OCI-LY1 (cell line): ENCODE results near the gene ACTRT2.

Source experiments
- H2AFZ ChIP-seq: fragments of 200-600 bp; sonication (generic), shearing (Covaris generic); 2 replicates; pipeline ENCODE4 v1.6.0; 2014; ENCODE audit warnings: antibody characterized with exemption, mild to moderate bottlenecking, low read length
- H3F3A ChIP-seq: fragments of 200-600 bp; sonication (generic), shearing (Covaris generic); 2 replicates; pipeline ENCODE4 v1.6.0; 2014; ENCODE audit warnings: mild to moderate bottlenecking, antibody characterized with exemption, low read length, moderate library complexity; ENCODE audit not compliant: insufficient read depth
- H3K27ac ChIP-seq: fragments of 200-600 bp; sonication (generic); 2 replicates; pipeline ENCODE4 v1.5.1; 2014; ENCODE audit warnings: low read length, mixed run types, mild to moderate bottlenecking, low read depth; ENCODE audit not compliant: poor library complexity, severe bottlenecking
- H3K27me3 ChIP-seq: fragments of 200-600 bp; sonication (generic); 2 replicates; pipeline ENCODE4 v1.6.0; 2014; ENCODE audit warnings: antibody characterized with exemption, mild to moderate bottlenecking, low read length, moderate library complexity; ENCODE audit not compliant: insufficient read depth
- H3K36me3 ChIP-seq: fragments of 200-600 bp; sonication (generic); 2 replicates; pipeline ENCODE4 v1.6.1; 2014; ENCODE audit warnings: mild to moderate bottlenecking, antibody characterized with exemption, low read length, moderate library complexity, mixed read lengths; ENCODE audit not compliant: insufficient read depth
- H3K4me1 ChIP-seq: fragments of 200-600 bp; sonication (generic); 2 replicates; pipeline ENCODE4 v1.5.1; 2014; ENCODE audit warnings: mild to moderate bottlenecking, low read length, moderate library complexity; ENCODE audit not compliant: insufficient read depth, severe bottlenecking
- H3K4me2 ChIP-seq: fragments of 200-600 bp; sonication (generic), shearing (Covaris generic); 2 replicates; pipeline ENCODE4 v1.6.1; 2014; ENCODE audit warnings: low read length
- H3K4me3 ChIP-seq: fragments of 200-600 bp; sonication (generic); 2 replicates; pipeline ENCODE4 v1.5.1; 2014; ENCODE audit warnings: low read length, low read depth, mild to moderate bottlenecking, mixed read lengths; ENCODE audit not compliant: poor library complexity, severe bottlenecking
- H3K79me2 ChIP-seq: fragments of 200-600 bp; shearing (Covaris generic); 2 replicates; pipeline ENCODE4 v1.6.1; 2016; ENCODE audit warnings: mixed run types, low read length, mixed read lengths; ENCODE audit not compliant: insufficient read depth
- H3K9ac ChIP-seq: fragments of 200-600 bp; sonication (generic), shearing (Covaris generic); 2 replicates; pipeline ENCODE4 v1.6.1; 2014; ENCODE audit warnings: mild to moderate bottlenecking, low read length, mixed read lengths
- H3K9me2 ChIP-seq: fragments of 200-600 bp; sonication (generic), shearing (Covaris generic); 2 replicates; pipeline ENCODE4 v1.6.1; 2014; ENCODE audit warnings: low read depth, mild to moderate bottlenecking, low read length, mixed read lengths
- H3K9me3 ChIP-seq: fragments of 200-600 bp; shearing (Covaris generic); 2 replicates; pipeline ENCODE4 v1.6.1; 2014; ENCODE audit warnings: low read length, mixed read lengths
- H4K20me1 ChIP-seq: fragments of 200-600 bp; sonication (generic), shearing (Covaris generic); 2 replicates; pipeline ENCODE4 v1.6.0; 2016; ENCODE audit warnings: mild to moderate bottlenecking, low read length; ENCODE audit not compliant: insufficient read depth
- EZH2 ChIP-seq: fragments of 200-600 bp; sonication (generic), shearing (Covaris generic); IDR thresholded peaks from 2 replicates; pipeline ENCODE4 v1.8.0; 2017; ENCODE audit warnings: borderline replicate concordance, mixed run types, mild to moderate bottlenecking, antibody characterized with exemption, low read length, moderate library complexity, mixed read lengths
- TF ChIP-seq, protein P1 (sequence below): fragments of 200-600 bp; sonication (generic), shearing (Covaris generic); IDR thresholded peaks from 2 replicates; pipeline ENCODE4 v1.5.1; 2017; ENCODE audit warnings: mild to moderate bottlenecking, antibody characterized with exemption, low read length, moderate library complexity, mixed read lengths

The ACTRT2 gene

DNA sequence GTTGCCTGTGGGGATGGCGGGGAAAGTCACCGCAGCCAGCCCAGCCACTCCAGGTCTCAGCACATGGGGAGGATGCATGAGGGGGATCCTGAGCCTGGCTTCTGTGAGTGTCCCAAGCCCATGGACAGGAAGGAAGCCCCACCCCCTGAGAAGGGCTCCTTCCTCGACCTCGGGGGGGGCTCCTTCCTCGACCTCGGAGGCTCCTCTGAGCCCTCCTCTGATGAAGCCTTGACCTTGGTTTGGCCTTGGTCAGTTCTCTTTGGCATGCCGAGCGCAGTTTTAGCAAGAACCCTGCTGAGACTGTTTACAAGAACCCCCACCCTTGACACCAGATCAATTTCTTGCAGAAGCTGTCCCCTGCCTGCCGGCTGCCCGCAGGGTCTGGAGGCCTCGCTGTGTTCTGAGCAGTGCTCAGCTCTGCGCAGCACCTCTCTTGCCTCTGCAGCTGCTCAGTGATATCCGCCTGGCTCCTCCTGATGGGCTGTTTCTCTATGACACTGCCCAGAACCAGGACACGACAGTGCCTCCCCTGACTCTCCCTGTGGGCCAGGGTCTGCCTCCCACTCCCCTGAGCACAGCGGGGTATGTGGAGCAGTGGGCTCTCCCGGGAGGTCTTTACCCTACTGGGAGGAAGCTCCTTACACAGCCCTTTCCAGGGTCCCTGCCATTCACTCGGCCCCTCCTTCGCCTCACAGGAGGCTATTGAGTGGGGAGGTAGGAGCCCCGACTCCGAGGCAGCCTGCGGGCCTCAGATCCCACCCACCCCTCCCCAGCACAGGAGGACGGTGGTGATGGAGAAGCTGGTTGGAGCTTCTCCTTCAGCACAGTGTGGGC lies 15.4 kb downstream of the ACTRT2 start:
- Histone ChIP-seq H3K27ac (no peak overlapping the region), H3K79me2 (no peaks in the 10 kb centered on the region), H3K27me3 (no peaks in the 10 kb centered on the region), H4K20me1 (no peaks in the 10 kb centered on the region), H3K4me3 (no peak overlapping the region), H2AFZ (no peak overlapping the region), H3K9me3 (no peaks in the 10 kb centered on the region), H3K9ac (no peak overlapping the region), H3K4me2 (no peak overlapping the region), H3K4me1 (no peaks in the 10 kb centered on the region), H3K9me2 (no peaks in the 10 kb centered on the region), H3K36me3 (no peaks in the 10 kb centered on the region), H3F3A (no peaks in the 10 kb centered on the region)
- TF ChIP-seq, protein P1, sequence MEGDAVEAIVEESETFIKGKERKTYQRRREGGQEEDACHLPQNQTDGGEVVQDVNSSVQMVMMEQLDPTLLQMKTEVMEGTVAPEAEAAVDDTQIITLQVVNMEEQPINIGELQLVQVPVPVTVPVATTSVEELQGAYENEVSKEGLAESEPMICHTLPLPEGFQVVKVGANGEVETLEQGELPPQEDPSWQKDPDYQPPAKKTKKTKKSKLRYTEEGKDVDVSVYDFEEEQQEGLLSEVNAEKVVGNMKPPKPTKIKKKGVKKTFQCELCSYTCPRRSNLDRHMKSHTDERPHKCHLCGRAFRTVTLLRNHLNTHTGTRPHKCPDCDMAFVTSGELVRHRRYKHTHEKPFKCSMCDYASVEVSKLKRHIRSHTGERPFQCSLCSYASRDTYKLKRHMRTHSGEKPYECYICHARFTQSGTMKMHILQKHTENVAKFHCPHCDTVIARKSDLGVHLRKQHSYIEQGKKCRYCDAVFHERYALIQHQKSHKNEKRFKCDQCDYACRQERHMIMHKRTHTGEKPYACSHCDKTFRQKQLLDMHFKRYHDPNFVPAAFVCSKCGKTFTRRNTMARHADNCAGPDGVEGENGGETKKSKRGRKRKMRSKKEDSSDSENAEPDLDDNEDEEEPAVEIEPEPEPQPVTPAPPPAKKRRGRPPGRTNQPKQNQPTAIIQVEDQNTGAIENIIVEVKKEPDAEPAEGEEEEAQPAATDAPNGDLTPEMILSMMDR = no peak

DNA sequence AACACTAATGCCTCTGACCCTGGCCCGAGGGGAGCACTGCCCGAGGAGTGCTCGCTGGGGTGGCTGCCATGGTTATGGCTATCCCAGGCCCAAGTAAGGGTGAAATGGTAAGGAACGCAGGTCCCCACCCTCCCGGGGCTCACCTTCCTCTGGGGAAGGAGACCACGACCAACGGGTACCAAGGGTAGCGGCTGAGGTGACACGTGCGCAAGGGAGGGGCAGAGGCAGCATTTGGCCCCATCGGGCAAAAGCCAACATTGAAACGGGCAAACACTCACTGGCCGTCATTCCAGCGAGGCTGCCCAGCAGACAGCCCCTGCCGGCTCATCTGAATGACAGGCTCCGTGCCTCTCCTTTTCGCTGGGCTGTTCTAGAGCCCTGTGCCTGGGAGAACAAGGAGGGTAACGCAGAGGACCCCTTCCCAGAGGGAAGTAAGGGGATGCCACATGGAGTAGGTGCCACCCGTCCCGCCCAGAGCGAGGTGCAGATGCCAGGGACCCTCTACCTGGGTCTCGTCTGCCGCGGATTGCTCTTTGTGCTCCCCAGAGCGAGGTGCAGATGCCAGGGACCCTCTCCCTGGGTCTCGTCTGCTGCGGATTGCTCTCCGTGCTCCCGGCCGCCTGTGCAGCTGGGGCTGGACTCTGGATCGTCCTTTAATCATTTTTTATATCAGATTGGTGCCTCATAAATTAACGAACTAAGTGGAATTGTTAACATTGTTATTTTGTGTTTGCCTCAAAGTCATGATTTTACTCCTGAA lies 16.2 kb downstream of the ACTRT2 start:
- H3K27me3 ChIP-seq = no peaks in the 10 kb centered on the region
- no peaks in the 10 kb centered on the region for H3K79me2 ChIP-seq
- H3K9me2 ChIP-seq = no peaks in the 10 kb centered on the region
- no peak overlapping the region for H3K4me3 ChIP-seq
- no peaks in the 10 kb centered on the region for H3K4me1 ChIP-seq
- no peaks in the 10 kb centered on the region for H3K36me3 ChIP-seq
- H3K4me2 ChIP-seq = no peak overlapping the region
- no peaks in the 10 kb centered on the region for H4K20me1 ChIP-seq
- H3K27ac ChIP-seq = no peak overlapping the region
- TF ChIP-seq, protein P1 = no peak
- no peak for TF ChIP-seq EZH2
- no peaks in the 10 kb centered on the region for H3F3A ChIP-seq
- no peaks in the 10 kb centered on the region for H3K9me3 ChIP-seq
- H3K9ac ChIP-seq = no peak overlapping the region
- no peak overlapping the region for H2AFZ ChIP-seq

DNA sequence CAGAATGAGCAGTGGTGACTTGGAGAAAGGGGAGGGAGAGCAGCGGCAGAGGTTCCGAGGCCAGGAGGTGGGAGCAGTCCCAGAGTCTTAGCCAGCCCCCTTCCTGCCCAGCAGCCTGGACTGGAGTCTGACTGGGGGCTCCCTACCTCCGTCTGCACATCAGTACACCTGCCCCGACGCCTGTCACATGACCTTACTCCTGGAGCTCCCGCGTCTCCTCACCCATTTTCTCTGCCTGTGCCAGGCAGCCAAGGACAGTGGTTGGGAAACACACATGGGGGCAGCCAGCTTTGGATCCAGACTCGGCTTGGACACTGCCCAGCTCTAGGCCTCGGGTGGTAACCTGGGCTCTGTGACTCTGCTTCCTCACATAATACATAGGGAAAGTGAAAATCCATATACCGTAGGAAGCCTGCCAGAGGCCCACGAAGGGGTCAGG lies 16.9 kb downstream of the ACTRT2 start:
- Histone ChIP-seq H3K9me3 (no peaks in the 10 kb centered on the region), H3K4me2 (no peak overlapping the region), H3K27ac (no peak overlapping the region), H3K27me3 (no peaks in the 10 kb centered on the region), H3K9ac (no peak overlapping the region), H2AFZ (no peak overlapping the region), H3K4me3 (no peak overlapping the region), H3K36me3 (no peaks in the 10 kb centered on the region), H3K79me2 (no peaks in the 10 kb centered on the region), H3K9me2 (no peaks in the 10 kb centered on the region), H3K4me1 (no peaks in the 10 kb centered on the region), H3F3A (no peaks in the 10 kb centered on the region), H4K20me1 (no peaks in the 10 kb centered on the region)
- no peak for TF ChIP-seq EZH2
- TF ChIP-seq, protein P1 = no peak
